HG02798 (cell line): Measurements from ENCODE around the gene LDLRAD4.
"Not testable (repeated sequence)": the region's sequence is repeated elsewhere in the genome, so short reads cannot be mapped to it uniquely, and the experiment has no call there.

Source experiments
- ATAC-seq: cut with Tn5 transposase; IDR thresholded peaks from one replicate; pipeline ENCODE4 v1.9.1; 2021; ENCODE audit warnings: mild to moderate bottlenecking; ENCODE audit not compliant: unreplicated experiment, poor library complexity

Gene LDLRAD4

GRCh38 chr18:13471971-13472628 lies 253.5 kb downstream of the LDLRAD4 start:
- no peak for ATAC-seq

- no peak for ATAC-seq
Observed at GRCh38 chr18:13473751-13474150, 255.2 kb downstream of the LDLRAD4 start.

- no peak for ATAC-seq
Observed at GRCh38 chr18:13474336-13474735, 255.8 kb downstream of the LDLRAD4 start.

- no peak for ATAC-seq
Observed at GRCh38 chr18:13474907-13475545, 256.5 kb downstream of the LDLRAD4 start.

- ATAC-seq = not testable (repeated sequence)
Observed at GRCh38 chr18:13476312-13476711, 257.8 kb downstream of the LDLRAD4 start.

GRCh38 chr18:13477147-13477683 lies 258.7 kb downstream of the LDLRAD4 start:
- no peak for ATAC-seq

- no peak for ATAC-seq
Observed at GRCh38 chr18:13480571-13481255, 262.2 kb downstream of the LDLRAD4 start.

GRCh38 chr18:13481331-13481730 lies 262.8 kb downstream of the LDLRAD4 start:
- ATAC-seq = no peak

- peak; percentile 96 for ATAC-seq
Observed at GRCh38 chr18:13481820-13482617, 263.5 kb downstream of the LDLRAD4 start.

GRCh38 chr18:13482618-13482945 lies 264.0 kb downstream of the LDLRAD4 start:
- ATAC-seq = no peak

- no peak for ATAC-seq
Observed at GRCh38 chr18:13483316-13484270, 265.0 kb downstream of the LDLRAD4 start.

- no peak for ATAC-seq
Observed at GRCh38 chr18:13485182-13485581, 266.6 kb downstream of the LDLRAD4 start.

- ATAC-seq = no peak
Observed at GRCh38 chr18:13485604-13486003, 267.0 kb downstream of the LDLRAD4 start.

GRCh38 chr18:13486284-13486683 lies 267.7 kb downstream of the LDLRAD4 start:
- ATAC-seq = no peak

- ATAC-seq = no peak
Observed at GRCh38 chr18:13486686-13487085, 268.1 kb downstream of the LDLRAD4 start.

GRCh38 chr18:13487237-13487636 lies 268.7 kb downstream of the LDLRAD4 start:
- ATAC-seq = no peak

- no peak for ATAC-seq
Observed at GRCh38 chr18:13488281-13488929, 269.8 kb downstream of the LDLRAD4 start.

- ATAC-seq = not testable (repeated sequence)
Observed at GRCh38 chr18:13489303-13489702, 270.7 kb downstream of the LDLRAD4 start.

GRCh38 chr18:13491138-13491537 lies 272.6 kb downstream of the LDLRAD4 start:
- ATAC-seq = no peak
